OCI-LY3 (cell line): ENCODE results near the gene MYCT1.

Experiments
- EZH2phosphoT487 ChIP-seq: fragments of 200-600 bp; shearing (Covaris generic); IDR thresholded peaks from 2 replicates; pipeline ENCODE4 v1.6.1; 2018; ENCODE audit warnings: antibody characterized with exemption, mixed run types, low read depth
- TF ChIP-seq, protein P1 (sequence below): fragments of 200-600, 300-600 bp; sonication (generic); IDR thresholded peaks from 2 replicates; pipeline ENCODE4 v1.5.1; 2014; ENCODE audit warnings: antibody characterized with exemption, low read length, low read depth

DNA sequence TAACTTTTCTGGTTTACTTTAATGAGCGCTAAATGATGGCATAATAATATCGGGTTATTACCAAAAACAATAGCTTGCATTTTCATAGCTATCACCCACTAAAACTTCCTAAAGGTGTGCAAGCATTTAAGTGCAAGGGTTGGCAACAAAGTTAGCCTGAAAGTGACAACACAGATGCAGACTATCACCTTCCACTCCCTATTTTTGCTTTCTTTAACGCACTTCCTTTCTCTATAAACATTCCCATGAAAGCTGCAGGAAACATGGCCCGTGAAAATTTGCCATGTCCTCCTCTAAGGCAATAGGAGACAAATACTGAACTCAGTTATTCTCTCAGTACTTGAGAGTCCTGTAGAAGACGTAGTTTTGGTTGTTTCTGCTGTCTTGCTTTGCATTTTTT is 2.7 kb downstream of the MYCT1 start:
- TF ChIP-seq, protein P1, sequence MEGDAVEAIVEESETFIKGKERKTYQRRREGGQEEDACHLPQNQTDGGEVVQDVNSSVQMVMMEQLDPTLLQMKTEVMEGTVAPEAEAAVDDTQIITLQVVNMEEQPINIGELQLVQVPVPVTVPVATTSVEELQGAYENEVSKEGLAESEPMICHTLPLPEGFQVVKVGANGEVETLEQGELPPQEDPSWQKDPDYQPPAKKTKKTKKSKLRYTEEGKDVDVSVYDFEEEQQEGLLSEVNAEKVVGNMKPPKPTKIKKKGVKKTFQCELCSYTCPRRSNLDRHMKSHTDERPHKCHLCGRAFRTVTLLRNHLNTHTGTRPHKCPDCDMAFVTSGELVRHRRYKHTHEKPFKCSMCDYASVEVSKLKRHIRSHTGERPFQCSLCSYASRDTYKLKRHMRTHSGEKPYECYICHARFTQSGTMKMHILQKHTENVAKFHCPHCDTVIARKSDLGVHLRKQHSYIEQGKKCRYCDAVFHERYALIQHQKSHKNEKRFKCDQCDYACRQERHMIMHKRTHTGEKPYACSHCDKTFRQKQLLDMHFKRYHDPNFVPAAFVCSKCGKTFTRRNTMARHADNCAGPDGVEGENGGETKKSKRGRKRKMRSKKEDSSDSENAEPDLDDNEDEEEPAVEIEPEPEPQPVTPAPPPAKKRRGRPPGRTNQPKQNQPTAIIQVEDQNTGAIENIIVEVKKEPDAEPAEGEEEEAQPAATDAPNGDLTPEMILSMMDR: no peak
- TF ChIP-seq EZH2phosphoT487: no peak
